Thymus (tissue), 11 donors: ENCODE results near the gene RIPOR3. TPM values are rescaled to one million over a fixed set of nuclear protein-coding genes. Genes with fewer than 3 reads are reported as not detected.
"Not testable (repeated sequence)": the region's sequence is repeated elsewhere in the genome, so short reads cannot be mapped to it uniquely, and the experiment has no call there.

ENCODE experiments used
- DNase-seq, 9 donors: peaks; one replicate each; pipeline ENCODE4 v3.0.0-alpha.2; 2013; ENCODE audit warnings: low spot score in 9 of 9, low read depth in 6 of 9, missing footprints in 1 of 9
- H3K27ac ChIP-seq, 2 donors: one replicate each; pipeline ENCODE4 v1.5.1; 2013; ENCODE audit warnings: control low read depth in 1 of 2, low read depth in 1 of 2, low read length in 1 of 2, mild to moderate bottlenecking in 1 of 2, moderate library complexity in 1 of 2
- H3K27me3 ChIP-seq, 2 donors: one replicate each; pipeline ENCODE4 v1.5.1; 2013; ENCODE audit warnings: low read length in 1 of 2; ENCODE audit not compliant: control insufficient read depth in 2 of 2, insufficient read depth in 1 of 2
- H3K36me3 ChIP-seq, 2 donors: one replicate each; pipeline ENCODE4 v1.5.1; 2013; ENCODE audit warnings: low read length in 1 of 2, mild to moderate bottlenecking in 1 of 2, moderate library complexity in 1 of 2; ENCODE audit not compliant: control insufficient read depth in 2 of 2, insufficient read depth in 2 of 2
- H3K4me1 ChIP-seq, 2 donors: one replicate each; pipeline ENCODE4 v1.5.1; 2013; ENCODE audit warnings: low read length in 2 of 2; ENCODE audit not compliant: control insufficient read depth in 2 of 2, insufficient read depth in 2 of 2
- H3K4me3 ChIP-seq, 2 donors: one replicate each; pipeline ENCODE4 v1.5.1; 2013; ENCODE audit warnings: low read length in 2 of 2, control low read depth in 1 of 2, mild to moderate bottlenecking in 1 of 2
- H3K9me3 ChIP-seq, 2 donors: one replicate each; pipeline ENCODE4 v1.5.1; 2013; ENCODE audit warnings: low read length in 1 of 2, mild to moderate bottlenecking in 1 of 2; ENCODE audit not compliant: control insufficient read depth in 2 of 2, insufficient read depth in 1 of 2
- WGBS: extraction: QIAGEN DNeasy Blood & Tissue Kit; methylation state at CpG from one replicate; pipeline ENCODE4 v1.1.7; 2013; 5-methylcytosine and 5-hydroxymethylcytosine counted together
- polyA plus RNA-seq: library from polyadenylated mRNA; stranded (reverse); fragments of 200-250 nt; gene quantifications from one replicate; pipeline ENCODE4 v1.2.3, GENCODE V29; 2013
- total RNA-seq: library from RNA; stranded (reverse); fragments of 120-200 nt; gene quantifications from one replicate; pipeline ENCODE4 v1.2.4, GENCODE V29; 2013
- donor health status: healthy.

The RIPOR3 gene
- total and polyA plus RNA-seq, 2 donors = 12.2 to 23.4 TPM

GRCh38 chr20:50546729-50547314 is 144.5 kb downstream of the RIPOR3 start:
- peaks cover 11 to 15% of the 10 kb centered on the region in 2 donors for H3K4me1 ChIP-seq
- 62% methylated on average over 5 of the region's 5 CpGs for WGBS

GRCh38 chr20:50545126-50545525 is 146.2 kb downstream of the RIPOR3 start:
- H3K27ac ChIP-seq = no peak overlapping the region
- WGBS = 50% methylated on average over 5 of the region's 5 CpGs
- H3K4me1 ChIP-seq = peaks cover 11 to 15% of the 10 kb centered on the region in 2 donors

More at GRCh38 chr20:50546729-50547314, 144.5 kb downstream of the RIPOR3 start:
- H3K36me3 ChIP-seq = peaks cover 4 to 5% of the 10 kb centered on the region in 2 donors
- DNase-seq = peak in 1 of 9 donors; percentile 20
- no peaks in the 10 kb centered on the region for H3K27me3 ChIP-seq
- H3K4me3 ChIP-seq = no peak overlapping the region
- no peaks in the 10 kb centered on the region for H3K9me3 ChIP-seq
- H3K27ac ChIP-seq = peak overlapping the region in 1 of 2 donors; percentile 65

DNA sequence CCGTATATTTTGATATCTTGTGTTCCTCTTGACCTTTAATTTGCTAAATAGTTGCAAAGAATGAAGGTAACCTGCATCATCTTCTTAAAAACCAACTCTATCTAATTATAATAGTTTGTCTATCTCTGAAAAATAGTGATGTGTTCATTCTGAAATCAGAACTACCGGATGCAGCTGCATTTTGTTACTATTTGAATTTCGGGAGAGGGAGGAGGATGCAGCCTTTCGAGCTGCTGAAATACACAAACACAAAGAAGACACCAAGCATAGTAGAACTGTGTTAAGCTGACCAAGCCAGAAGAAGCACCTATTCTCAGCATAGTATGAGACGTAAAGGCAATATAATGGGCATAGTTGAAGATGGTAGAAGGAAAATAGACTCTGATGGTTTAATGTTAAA is 148.0 kb downstream of the RIPOR3 start:
- Histone ChIP-seq H3K4me3 (no peak overlapping the region), H3K4me1 (peaks cover 11 to 15% of the 10 kb centered on the region in 2 donors), H3K27ac (no peak overlapping the region), H3K36me3 (peaks cover 0 to 5% of the 10 kb centered on the region in 2 donors), H3K27me3 (no peaks in the 10 kb centered on the region), H3K9me3 (no peaks in the 10 kb centered on the region)
- no peak for DNase-seq
- WGBS = 63% methylated on average over 5 of the region's 5 CpGs

More at GRCh38 chr20:50545126-50545525, 146.2 kb downstream of the RIPOR3 start:
- DNase-seq = no peak
- Histone ChIP-seq H3K4me3 (no peak overlapping the region), H3K27me3 (no peaks in the 10 kb centered on the region), H3K9me3 (no peaks in the 10 kb centered on the region), H3K36me3 (peaks cover 4 to 9% of the 10 kb centered on the region in 2 donors)

- Histone ChIP-seq H3K4me1 (peaks cover 10 to 16% of the 10 kb centered on the region in 2 donors), H3K36me3 (peaks cover 0 to 4% of the 10 kb centered on the region in 2 donors), H3K27ac (peak overlapping the region in 1 of 2 donors; percentile 31), H3K4me3 (no peak overlapping the region), H3K27me3 (no peaks in the 10 kb centered on the region), H3K9me3 (no peaks in the 10 kb centered on the region)
- WGBS = 44% methylated on average over 5 of the region's 5 CpGs
- DNase-seq = no peak
Observed at GRCh38 chr20:50541606-50542041, 149.7 kb downstream of the RIPOR3 start.

- Histone ChIP-seq H3K4me1 (peaks cover 6 to 10% of the 10 kb centered on the region in 2 donors), H3K36me3 (peaks cover 0 to 4% of the 10 kb centered on the region in 2 donors), H3K4me3 (no peak overlapping the region), H3K27ac (no peak overlapping the region), H3K27me3 (no peaks in the 10 kb centered on the region), H3K9me3 (no peaks in the 10 kb centered on the region)
- WGBS = 80% methylated on average over 14 of the region's 14 CpGs
- no peak for DNase-seq
Observed at GRCh38 chr20:50540620-50541605, 150.4 kb downstream of the RIPOR3 start.

GRCh38 chr20:50539798-50540197 is 151.5 kb downstream of the RIPOR3 start:
- not testable (repeated sequence) for H3K27ac ChIP-seq, H3K9me3 ChIP-seq, H3K4me3 ChIP-seq, DNase-seq, H3K27me3 ChIP-seq, H3K4me1 ChIP-seq, H3K36me3 ChIP-seq
- WGBS = 86% methylated on average over 8 of the region's 8 CpGs

DNA sequence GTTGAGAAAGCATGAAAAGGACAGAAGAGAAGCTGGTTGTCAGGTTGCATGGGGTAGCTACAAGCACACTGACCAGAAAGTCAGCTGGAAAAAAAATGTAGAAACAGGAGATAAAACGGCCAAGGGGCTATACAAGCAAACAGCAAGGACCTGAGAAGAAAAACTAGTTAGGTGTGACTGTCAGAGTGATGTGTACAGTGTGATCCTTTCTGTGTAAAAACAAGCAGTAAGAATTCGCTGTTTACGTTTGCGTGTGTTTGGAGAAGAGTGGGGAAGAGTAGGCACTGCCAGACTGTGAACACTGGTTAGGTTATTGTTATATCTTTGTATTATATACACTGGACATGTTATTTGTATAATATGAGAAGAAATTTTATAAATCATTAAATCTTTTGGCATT is 153.1 kb downstream of the RIPOR3 start:
- H3K4me3 ChIP-seq = no peak overlapping the region
- no peak for DNase-seq

DNA sequence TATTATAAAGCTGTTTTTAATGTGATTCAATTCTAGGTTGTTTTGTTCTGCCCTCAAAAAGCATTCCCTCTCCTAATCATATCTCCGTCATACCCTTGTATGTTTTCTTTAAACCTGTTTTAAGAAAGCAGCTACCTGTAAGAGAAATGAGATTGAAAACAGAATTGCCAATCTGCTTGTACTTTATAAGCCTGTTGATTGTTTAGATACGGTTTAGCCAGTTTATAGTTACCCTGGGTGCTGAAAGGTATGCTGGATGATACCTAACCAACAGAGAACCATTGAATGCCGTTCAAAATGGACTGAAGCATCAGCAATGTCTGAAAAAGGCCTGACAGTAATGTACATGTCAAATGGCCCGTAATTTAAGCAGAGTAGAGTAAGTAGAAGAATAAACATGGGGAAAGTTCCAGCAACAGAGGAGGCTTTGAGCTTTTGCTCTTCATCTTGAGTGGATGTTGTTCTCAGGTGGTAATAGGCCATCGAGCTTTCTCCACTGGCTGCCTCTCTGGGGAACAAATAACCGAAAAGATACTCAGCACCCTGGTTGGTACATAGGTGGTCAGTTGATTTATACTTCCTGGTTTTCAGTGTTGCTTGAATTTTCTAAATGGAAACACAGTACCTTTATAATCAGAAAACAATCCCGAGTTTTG is 153.7 kb downstream of the RIPOR3 start:
- H3K36me3 ChIP-seq = peaks cover 0 to 4% of the 10 kb centered on the region in 2 donors
- WGBS = 83% methylated on average over 7 of the region's 7 CpGs
- no peaks in the 10 kb centered on the region for H3K9me3 ChIP-seq
- no peaks in the 10 kb centered on the region for H3K27me3 ChIP-seq
- no peak overlapping the region for H3K4me3 ChIP-seq
- no peak for DNase-seq
- peaks cover 4 to 7% of the 10 kb centered on the region in 2 donors for H3K4me1 ChIP-seq
- no peak overlapping the region for H3K27ac ChIP-seq

More for the DNA sequence above, 153.1 kb downstream of the RIPOR3 start:
- Histone ChIP-seq H3K36me3 (peaks cover 0 to 4% of the 10 kb centered on the region in 2 donors), H3K27me3 (no peaks in the 10 kb centered on the region), H3K9me3 (no peaks in the 10 kb centered on the region), H3K27ac (peak overlapping the region in 1 of 2 donors; percentile 18), H3K4me1 (peaks cover 4 to 7% of the 10 kb centered on the region in 2 donors)
- WGBS = 82% methylated on average over 4 of the region's 4 CpGs
